AG04450 (cell line): ENCODE measurements around the gene ZNF83. TPM values are rescaled to one million over a fixed set of nuclear protein-coding genes. Genes with fewer than 3 reads are reported as not detected.

Experiments used
- CTCF ChIA-PET: fragments of 300-600, 350-600 bp; formaldehyde crosslinking; extraction: SDS; loops from one replicate; lab custom pipeline; 2022; ENCODE audit warnings: antibody characterized with exemption, inconsistent platforms; lab: Charles Lee
- POLR2A ChIA-PET: fragments of 350-600 bp; formaldehyde crosslinking; extraction: SDS; loops from one replicate; lab custom pipeline; 2021; ENCODE audit warnings: antibody characterized with exemption, inconsistent platforms; lab: Yijun Ruan, JAX
- DNase-seq: peaks from one replicate; pipeline ENCODE4 v3.0.0-alpha.2; 2011; ENCODE audit warnings: low read depth, low spot score
- H3K27ac ChIP-seq: one replicate; pipeline ENCODE4 v1.5.1; 2012; ENCODE audit warnings: low read depth, low read length, control low read depth
- H3K27me3 ChIP-seq: one replicate; pipeline ENCODE4 v1.6.0; 2012; ENCODE audit warnings: low read length; ENCODE audit not compliant: control insufficient read depth, insufficient read depth
- H3K4me3 ChIP-seq: 2 replicates; pipeline ENCODE4 v1.5.1; 2011; ENCODE audit warnings: mild to moderate bottlenecking, low read depth, low read length, control low read depth
- H3K9me3 ChIP-seq: 2 replicates; pipeline ENCODE4 v1.5.1; 2012; ENCODE audit warnings: low read length; ENCODE audit not compliant: control insufficient read depth, insufficient read depth
- CTCF ChIP-seq: IDR thresholded peaks from 2 replicates; pipeline ENCODE4 v1.5.1; 2011; ENCODE audit warnings: low read depth, low read length, control low read depth, inconsistent platforms
- polyA plus RNA-seq: library from polyadenylated mRNA; depleted of rRNA; stranded (reverse); fragments of >200 nt; gene quantifications from 2 replicates; pipeline ENCODE4 v1.2.3, GENCODE V29; 2011

The ZNF83 gene
- polyA plus RNA-seq, 1 experiment = 53.1 TPM

GRCh38 chr19:52626915-52627314 is 11.2 kb downstream of the ZNF83 start:
- DNase-seq = no peak
- TF ChIP-seq CTCF = no peak
- no peaks in the 10 kb centered on the region for H3K9me3 ChIP-seq
- ChIA-PET POLR2A (no interaction called here), CTCF (no interaction called here)
- H3K4me3 ChIP-seq = no peak overlapping the region
- no peaks in the 10 kb centered on the region for H3K27me3 ChIP-seq
- H3K27ac ChIP-seq = no peak overlapping the region

GRCh38 chr19:52622261-52622660 is 15.9 kb downstream of the ZNF83 start:
- Histone ChIP-seq H3K27me3 (no peaks in the 10 kb centered on the region), H3K27ac (no peak overlapping the region), H3K4me3 (no peak overlapping the region), H3K9me3 (peaks cover 5% of the 10 kb centered on the region; the same call in 1 of the 2 replicates)
- ChIA-PET POLR2A (no interaction called here), CTCF (interaction anchor here (0.7 to 2.3 kb wide), 2 partner anchors 20 to 283 kb away, joined by 3 to 7 read pairs; no protein-coding TSS in a partner anchor)
- DNase-seq = no peak
- TF ChIP-seq CTCF = no peak

GRCh38 chr19:52621376-52621775 is 16.8 kb downstream of the ZNF83 start:
- no peak for DNase-seq
- ChIA-PET POLR2A (no interaction called here), CTCF (no interaction called here)
- H3K9me3 ChIP-seq = peaks cover 14% of the 10 kb centered on the region
- H3K4me3 ChIP-seq = no peak overlapping the region
- no peaks in the 10 kb centered on the region for H3K27me3 ChIP-seq
- no peak for TF ChIP-seq CTCF
- no peak overlapping the region for H3K27ac ChIP-seq

GRCh38 chr19:52613299-52613906 is 24.8 kb downstream of the ZNF83 start:
- POLR2A ChIA-PET = no interaction called here
- Histone ChIP-seq H3K27ac (no peak overlapping the region), H3K27me3 (no peaks in the 10 kb centered on the region), H3K4me3 (no peak overlapping the region), H3K9me3 (peaks cover 54% of the 10 kb centered on the region)
- no peak for DNase-seq
- CTCF ChIA-PET = no interaction called here
- TF ChIP-seq CTCF = no peak

GRCh38 chr19:52603558-52604207 is 34.5 kb downstream of the ZNF83 start:
- no peak overlapping the region for H3K4me3 ChIP-seq
- H3K9me3 ChIP-seq = peaks cover 31% of the 10 kb centered on the region
- CTCF ChIA-PET = interaction anchor here (0.5 kb wide), 1 partner anchor 1398 kb away, joined by 4 read pairs; no protein-coding TSS in a partner anchor
- no peak for TF ChIP-seq CTCF
- no peak for DNase-seq
- POLR2A ChIA-PET = no interaction called here
- H3K27me3 ChIP-seq = no peaks in the 10 kb centered on the region
- no peak overlapping the region for H3K27ac ChIP-seq
